ENCODE data around the gene NPC1L1. TPM values are rescaled to one million over a fixed set of nuclear protein-coding genes. Genes with fewer than 3 reads are reported as not detected.

The NPC1L1 gene
- total RNA-seq, 1 experiment from 2014 or later = 6.5 TPM

- peaks cover 5% of the 10 kb centered on the region for H3K36me3 Mint-ChIP-seq (ENCODE audit: insufficient read depth, unreplicated experiment)
- H3K27me3 ChIP-seq (replicated peaks; ENCODE audit: control insufficient read depth, insufficient read depth, low read length) = no peaks in the 10 kb centered on the region
- H3K4me1 Mint-ChIP-seq (ENCODE audit: low read depth, unreplicated experiment) = peaks cover 6% of the 10 kb centered on the region
- no peak overlapping the region for H3K27ac Mint-ChIP-seq (ENCODE audit: unreplicated experiment)
- no peak for TF ChIP-seq CTCF (IDR thresholded peaks at IDR 0.05; ENCODE audit: insufficient read depth in 1 of 2, low read depth in 1 of 2, low read length in 1 of 2, severe bottlenecking in 1 of 2, unreplicated experiment in 1 of 2)
- H3K27me3 Mint-ChIP-seq (ENCODE audit: insufficient read depth, unreplicated experiment) = no peaks in the 10 kb centered on the region
- no peak for DNase-seq
- no peak overlapping the region for H3K4me3 Mint-ChIP-seq (ENCODE audit: unreplicated experiment)
- no TSS peak for BruUV-seq (replicated peaks)
- H3K9me3 ChIP-seq = no peaks in the 10 kb centered on the region
- H3K4me1 ChIP-seq = peaks cover under 1% of the 10 kb centered on the region
- ChIA-PET CTCF (no interaction called here), POLR2A (no interaction called here)
- intact Hi-C loops (cut with micrococcal nuclease; ENCODE audit: unreplicated experiment) = no loop called here
- peaks cover 1% of the 10 kb centered on the region for H3K36me3 ChIP-seq (ENCODE audit: control insufficient read depth, insufficient read depth, low read length)
- H3K4me3 ChIP-seq (ENCODE audit: low read depth, low read length) = no peak overlapping the region
- no peaks in the 10 kb centered on the region for H3K9me3 Mint-ChIP-seq (ENCODE audit: unreplicated experiment)
Measured at GRCh38 chr7:44535348-44536064, 5.6 kb downstream of the NPC1L1 start.

- Histone ChIP-seq H3K9me3 (no peaks in the 10 kb centered on the region), H3K4me3 (ENCODE audit: low read depth, low read length) (no peak overlapping the region), H3K27me3 (replicated peaks; ENCODE audit: control insufficient read depth, insufficient read depth, low read length) (no peaks in the 10 kb centered on the region), H3K4me1 (no peaks in the 10 kb centered on the region), H3K36me3 (ENCODE audit: control insufficient read depth, insufficient read depth, low read length) (no peaks in the 10 kb centered on the region; the same call in none of the 2 replicates)
- Mint-ChIP-seq H3K27ac (ENCODE audit: unreplicated experiment) (no peak overlapping the region), H3K4me1 (ENCODE audit: low read depth, unreplicated experiment) (peaks cover 6% of the 10 kb centered on the region), H3K4me3 (ENCODE audit: unreplicated experiment) (no peak overlapping the region), H3K36me3 (ENCODE audit: insufficient read depth, unreplicated experiment) (peaks cover 5% of the 10 kb centered on the region), H3K9me3 (ENCODE audit: unreplicated experiment) (no peaks in the 10 kb centered on the region), H3K27me3 (ENCODE audit: insufficient read depth, unreplicated experiment) (no peaks in the 10 kb centered on the region)
- ChIA-PET POLR2A (interaction anchor here (0.7 kb wide), 1 partner anchor 48 kb away, joined by 3 read pairs; no protein-coding TSS in a partner anchor), CTCF (interaction anchor here (0.6 to 1.1 kb wide), 7 partner anchors 10 to 294 kb away, joined by 3 to 7 read pairs (median 3); partner anchors contain the start of genes DDX56 and NUDCD3)
- no TSS peak for BruUV-seq (replicated peaks)
- intact Hi-C loops (cut with micrococcal nuclease; ENCODE audit: unreplicated experiment) = no loop called here
- TF ChIP-seq CTCF (IDR thresholded peaks at IDR 0.05; ENCODE audit: insufficient read depth in 1 of 2, low read depth in 1 of 2, low read length in 1 of 2, severe bottlenecking in 1 of 2, unreplicated experiment in 1 of 2) = peak; percentile 50 to 63
- DNase-seq = peak; percentile 61 to 67
Measured at GRCh38 chr7:44534501-44534900, 6.6 kb downstream of the NPC1L1 start.

GRCh38 chr7:44534087-44534486 lies 7.0 kb downstream of the NPC1L1 start:
- H3K4me1 Mint-ChIP-seq (ENCODE audit: low read depth, unreplicated experiment) = peaks cover 6% of the 10 kb centered on the region
- ChIA-PET POLR2A (interaction anchor here (0.7 kb wide), 1 partner anchor 47 kb away, joined by 3 read pairs; no protein-coding TSS in a partner anchor), CTCF (interaction anchor here (0.9 to 1.1 kb wide), 4 partner anchors 31 to 294 kb away, joined by 3 to 7 read pairs (median 6); partner anchors contain the start of genes DDX56 and NUDCD3)
- Histone ChIP-seq H3K9me3 (no peaks in the 10 kb centered on the region), H3K4me1 (no peaks in the 10 kb centered on the region), H3K4me3 (ENCODE audit: low read depth, low read length) (no peak overlapping the region), H3K36me3 (ENCODE audit: control insufficient read depth, insufficient read depth, low read length) (no peaks in the 10 kb centered on the region; the same call in none of the 2 replicates), H3K27me3 (replicated peaks; ENCODE audit: control insufficient read depth, insufficient read depth, low read length) (no peaks in the 10 kb centered on the region)
- no TSS peak for BruUV-seq (replicated peaks)
- peaks cover 5% of the 10 kb centered on the region for H3K36me3 Mint-ChIP-seq (ENCODE audit: insufficient read depth, unreplicated experiment)
- no peak for TF ChIP-seq CTCF (IDR thresholded peaks at IDR 0.05; ENCODE audit: insufficient read depth in 1 of 2, low read depth in 1 of 2, low read length in 1 of 2, severe bottlenecking in 1 of 2, unreplicated experiment in 1 of 2)
- no peaks in the 10 kb centered on the region for H3K27me3 Mint-ChIP-seq (ENCODE audit: insufficient read depth, unreplicated experiment)
- no peak for DNase-seq
- no peak overlapping the region for H3K4me3 Mint-ChIP-seq (ENCODE audit: unreplicated experiment)
- H3K27ac Mint-ChIP-seq (ENCODE audit: unreplicated experiment) = no peak overlapping the region
- intact Hi-C loops (cut with micrococcal nuclease; ENCODE audit: unreplicated experiment) = no loop called here
- H3K9me3 Mint-ChIP-seq (ENCODE audit: unreplicated experiment) = no peaks in the 10 kb centered on the region

Data from Caco-2 (cell line).